ENCODE results near the gene IGLL1.
"Not testable (repeated sequence)": the region's sequence is repeated elsewhere in the genome, so short reads cannot be mapped to it uniquely, and the experiment has no call there.

GRCh38 chr22:23540837-23541236 lies 39.3 kb downstream of the IGLL1 start:
- not testable (repeated sequence) for TF ChIP-seq CTCF (IDR thresholded peaks at IDR 0.05); POLR2AphosphoS5 (IDR thresholded peaks at IDR 0.05; ENCODE audit: low read depth, low read length); REST (IDR thresholded peaks at IDR 0.05; ENCODE audit: insufficient read depth in 1 of 2, low read depth in 2 of 2, low read length in 1 of 2); TCF7L2 (IDR thresholded peaks at IDR 0.05; ENCODE audit: low read depth, low read length); SIN3A (IDR thresholded peaks at IDR 0.05; ENCODE audit: borderline replicate concordance, insufficient read depth, low read depth, low read length)

Data from Panc1 (cell line).